SIG-M5 (cell line): ENCODE results near the gene CD24.
"Not testable (repeated sequence)": the region's sequence is repeated elsewhere in the genome, so short reads cannot be mapped to it uniquely, and the experiment has no call there.

Experiments used
- DNase-seq: peaks from one replicate; lab custom pipeline; 2025; lab: John Stamatoyannopoulos, UW

CD24 gene, protein sequence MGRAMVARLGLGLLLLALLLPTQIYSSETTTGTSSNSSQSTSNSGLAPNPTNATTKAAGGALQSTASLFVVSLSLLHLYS

GRCh38 chr6:106974336-106974998 lies at the start of gene CD24:
CD24 (minus strand) TSS chr6:106974729; CDS start chr6:106974646, 83 bp downstream.
- no peak for DNase-seq

DNA sequence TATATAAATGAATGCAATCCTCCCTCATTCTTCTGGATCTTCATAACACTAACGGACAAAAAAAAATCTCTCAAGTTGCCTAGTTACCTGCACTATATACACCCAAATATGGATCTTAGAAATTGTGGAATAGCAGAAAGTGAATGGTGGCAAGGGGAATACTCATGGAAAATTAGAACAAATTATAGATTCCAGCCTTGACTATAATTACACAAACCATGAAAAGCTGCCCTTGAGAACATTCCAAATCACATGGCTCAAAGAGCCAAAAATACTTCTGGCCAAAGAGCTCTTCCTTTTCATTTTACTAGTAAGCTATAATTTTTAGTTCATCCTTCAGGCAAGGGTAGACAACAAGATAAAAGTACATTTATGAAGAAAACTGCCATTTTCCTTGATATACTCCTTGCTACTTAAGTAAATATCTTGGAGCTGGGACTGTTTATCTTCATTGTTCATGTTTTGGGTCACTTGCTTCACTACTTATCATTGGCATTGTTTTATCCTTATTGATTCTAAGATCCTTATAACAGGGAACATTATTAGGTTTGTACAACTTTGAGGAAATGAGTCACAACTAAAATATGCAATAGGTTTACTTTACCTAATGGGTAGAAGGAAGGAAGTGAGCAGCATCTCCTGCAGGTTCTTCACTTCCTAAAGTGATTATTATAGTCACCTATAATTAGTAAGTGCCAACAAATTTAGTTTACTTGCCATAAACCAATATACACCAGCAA lies 47.1 kb upstream of the CD24 start:
- no peak for DNase-seq

DNA sequence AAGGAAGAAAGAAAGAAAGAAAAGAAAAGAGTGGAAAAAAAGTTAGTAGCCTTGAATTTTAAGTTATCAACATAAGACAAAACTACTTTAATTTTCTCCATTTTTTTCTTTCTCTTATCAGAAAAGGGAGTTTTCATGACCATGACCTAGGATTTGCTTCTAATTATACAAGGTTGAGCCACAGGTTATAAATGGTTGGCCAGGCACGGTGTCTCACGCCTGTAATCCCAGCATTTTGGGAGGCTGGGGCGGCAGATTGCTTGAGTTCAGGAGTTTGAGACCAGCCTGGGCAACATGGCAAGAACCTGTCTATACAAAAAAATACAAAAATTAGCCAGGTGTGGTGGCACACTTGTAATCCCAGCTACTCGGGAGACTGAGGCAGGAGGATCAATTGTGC lies 45.7 kb upstream of the CD24 start:
- no peak for DNase-seq

- DNase-seq, result not testable (repeated sequence)
Measured at GRCh38 chr6:107019628-107020027, 45.1 kb upstream of the CD24 start.

- DNase-seq, result no peak
Measured at GRCh38 chr6:107019047-107019446, 44.5 kb upstream of the CD24 start.

DNA sequence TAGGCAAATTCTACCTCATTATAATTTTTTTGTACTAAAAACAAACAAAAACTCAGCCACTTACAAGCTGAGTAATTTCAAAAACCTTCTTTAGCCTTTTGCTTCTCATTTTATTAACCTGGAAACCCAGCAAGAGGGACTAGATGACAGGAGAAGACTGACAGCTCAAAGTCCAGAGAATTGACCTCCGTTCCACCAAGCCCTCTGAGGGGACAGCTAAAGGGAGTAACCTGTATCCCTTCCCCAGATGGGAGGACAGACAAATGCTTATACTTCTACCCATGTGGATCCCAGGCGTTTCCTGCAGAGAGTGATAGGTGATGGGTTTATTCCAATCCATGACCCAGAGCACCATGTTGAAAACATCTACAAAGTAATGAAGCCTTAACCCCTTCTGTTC lies 35.0 kb upstream of the CD24 start:
- no peak for DNase-seq

DNA sequence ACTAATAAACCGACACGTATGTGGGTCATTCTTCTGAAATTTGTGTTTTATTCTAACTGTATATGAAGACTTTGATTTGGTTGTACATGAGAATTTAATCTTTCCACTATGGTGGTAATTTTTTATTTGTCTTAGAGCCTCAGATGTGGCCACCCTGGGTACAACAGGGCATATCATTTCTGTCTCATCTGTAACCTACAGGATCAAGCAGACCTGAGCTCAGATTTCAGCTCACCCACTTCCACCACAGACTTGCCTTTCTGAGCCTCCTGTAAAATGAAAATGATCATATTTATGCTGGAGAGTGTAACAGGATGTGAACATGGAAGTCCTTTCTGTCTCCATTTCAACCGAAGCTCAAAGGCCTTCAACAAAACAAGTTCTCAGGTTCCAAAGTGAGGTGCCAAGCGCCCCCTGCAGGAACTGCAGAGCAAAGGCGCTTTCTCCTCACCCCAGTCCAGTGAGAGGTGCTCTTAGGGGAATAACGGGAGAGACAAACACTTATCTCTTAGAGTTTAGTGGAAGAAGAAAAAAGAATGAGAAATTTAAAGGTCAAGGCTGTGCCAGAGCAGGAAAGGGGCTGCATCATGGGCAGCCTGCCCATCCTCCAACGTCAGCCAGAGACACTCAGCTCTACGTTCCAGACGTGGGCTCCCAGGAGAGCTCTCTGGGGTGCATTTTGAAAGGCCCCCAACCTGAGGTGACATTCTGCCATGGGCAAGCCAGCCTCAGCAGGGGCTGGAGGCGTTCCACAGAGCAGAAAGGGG lies 23.0 kb upstream of the CD24 start:
- DNase-seq, result no peak

DNA sequence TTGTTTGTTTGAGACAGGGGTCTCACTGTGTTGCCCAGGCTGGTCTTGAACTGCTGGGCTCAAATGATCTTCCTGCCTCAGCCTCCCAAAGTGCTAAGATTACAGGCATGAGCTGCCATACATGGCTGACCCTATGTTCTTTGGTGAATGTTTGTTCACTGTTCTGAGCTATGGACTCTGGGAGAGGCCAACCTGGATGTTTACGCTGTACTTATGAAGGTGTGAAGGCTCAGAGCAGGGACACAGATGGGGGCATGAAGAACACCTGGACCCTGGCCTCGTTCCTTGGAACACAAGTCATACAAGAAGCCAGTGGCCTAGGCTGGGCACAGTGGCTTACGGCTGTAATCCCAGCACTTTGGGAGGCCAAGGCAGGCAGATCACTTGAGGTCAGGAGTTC lies 21.1 kb upstream of the CD24 start:
- no peak for DNase-seq

DNA sequence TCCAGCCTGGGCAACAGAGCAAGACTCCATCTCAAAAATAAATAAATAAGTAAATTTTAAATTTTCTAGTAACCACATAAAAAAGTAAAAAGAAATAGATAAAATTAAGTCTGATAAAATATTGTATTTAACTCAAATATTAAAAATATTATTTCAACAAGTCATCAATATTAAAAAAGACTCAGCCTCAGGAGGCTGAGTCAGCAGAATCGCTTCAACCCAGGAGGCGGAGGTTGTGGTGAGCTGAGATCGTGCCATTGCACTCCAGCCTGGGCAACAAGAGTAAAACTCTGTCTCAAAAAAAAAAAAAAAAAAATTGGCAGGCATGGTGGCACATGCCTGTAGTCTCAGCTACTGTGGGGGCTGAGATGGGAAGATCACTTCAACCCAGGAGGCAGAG lies 15.2 kb upstream of the CD24 start:
- DNase-seq, result not testable (repeated sequence)

- DNase-seq, result no peak
Measured at GRCh38 chr6:106988664-106989063, 14.1 kb upstream of the CD24 start.

DNA sequence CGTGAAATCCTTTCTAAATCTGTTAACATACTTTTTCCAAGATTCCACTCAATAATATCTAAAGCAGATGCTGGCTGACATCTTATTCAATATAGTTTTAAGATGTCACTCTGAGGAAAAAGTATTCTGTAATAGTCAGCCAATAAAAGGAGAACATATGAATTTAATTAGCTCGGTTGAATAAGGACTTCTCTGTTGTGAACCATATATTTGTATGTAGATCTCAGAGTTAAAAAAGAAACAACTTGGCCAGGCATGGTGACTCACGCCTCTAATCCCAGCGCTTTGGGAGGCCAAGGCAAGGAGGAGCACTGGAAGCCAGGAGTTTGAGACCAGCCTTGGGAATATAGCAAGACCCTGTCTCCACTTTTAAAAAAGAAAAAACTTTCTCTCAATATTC lies 7.4 kb upstream of the CD24 start:
- DNase-seq, result no peak

DNA sequence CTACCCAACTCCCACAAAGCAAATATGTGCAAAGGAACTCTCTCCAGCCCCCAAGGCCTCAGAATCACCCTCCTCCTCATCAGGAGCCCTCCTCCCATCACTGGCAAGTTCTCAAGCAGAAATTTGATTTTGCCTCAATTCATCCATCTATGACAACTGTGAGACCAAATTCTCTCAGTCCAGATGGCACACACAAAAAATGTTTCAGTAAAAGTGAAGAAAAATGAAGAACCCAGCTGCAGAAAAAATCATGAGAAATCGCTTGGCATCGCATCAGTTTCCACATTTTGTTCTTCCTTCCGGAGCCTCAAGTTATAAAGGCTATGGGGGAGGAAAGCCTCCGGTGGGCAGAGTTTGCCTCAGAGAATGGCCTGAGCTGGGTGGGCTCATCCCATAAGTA lies 6.4 kb upstream of the CD24 start:
- DNase-seq, result no peak

GRCh38 chr6:106979435-106979884 lies 4.9 kb upstream of the CD24 start:
- no peak for DNase-seq

DNA sequence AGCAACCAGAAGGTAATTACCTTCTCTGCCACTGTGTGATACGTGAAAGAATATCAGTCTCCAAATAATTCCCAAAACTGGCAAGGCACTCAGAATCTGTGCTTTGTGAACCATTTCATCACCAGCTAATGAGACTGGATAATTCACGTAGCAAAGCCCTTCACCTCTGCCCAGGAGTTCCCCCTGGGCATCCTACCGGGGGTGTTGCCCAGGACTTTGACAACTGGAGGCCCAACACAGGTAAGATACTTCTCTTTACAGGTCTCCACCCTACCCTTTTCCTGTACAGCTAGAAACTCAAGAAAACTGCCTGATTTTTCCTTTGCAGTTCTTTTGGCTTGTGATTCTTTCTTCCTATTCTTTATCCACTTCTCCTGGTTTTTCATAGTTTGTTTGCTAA lies 2.7 kb upstream of the CD24 start:
- DNase-seq, result no peak

DNA sequence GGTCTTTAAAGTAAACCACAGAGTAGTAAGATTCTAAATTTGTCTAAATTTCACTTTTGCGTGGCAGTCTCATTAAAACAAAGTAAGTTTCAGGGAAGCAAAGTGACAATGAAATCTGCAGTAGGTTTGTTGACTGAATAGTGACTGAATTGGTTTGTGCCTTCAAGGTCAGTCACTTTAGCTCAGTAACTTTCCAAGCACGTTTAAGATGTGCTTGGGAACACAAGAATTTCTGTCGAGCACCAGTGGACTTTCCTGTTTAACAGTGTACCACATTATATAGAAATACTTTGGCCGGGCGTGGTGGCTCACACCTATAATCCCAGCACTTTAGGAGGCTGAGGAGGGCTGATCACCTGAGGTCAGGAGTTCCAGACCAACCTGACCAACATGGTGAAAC lies 1.7 kb upstream of the CD24 start:
- no peak for DNase-seq

- no peak for DNase-seq
Measured at GRCh38 chr6:106975738-106976064, 1.2 kb upstream of the CD24 start.

- no peak for DNase-seq
Measured at GRCh38 chr6:106974999-106975737, 639 bp upstream of the CD24 start.

- no peak for DNase-seq
Measured at GRCh38 chr6:106973836-106974335, 643 bp downstream of the CD24 start.

DNA sequence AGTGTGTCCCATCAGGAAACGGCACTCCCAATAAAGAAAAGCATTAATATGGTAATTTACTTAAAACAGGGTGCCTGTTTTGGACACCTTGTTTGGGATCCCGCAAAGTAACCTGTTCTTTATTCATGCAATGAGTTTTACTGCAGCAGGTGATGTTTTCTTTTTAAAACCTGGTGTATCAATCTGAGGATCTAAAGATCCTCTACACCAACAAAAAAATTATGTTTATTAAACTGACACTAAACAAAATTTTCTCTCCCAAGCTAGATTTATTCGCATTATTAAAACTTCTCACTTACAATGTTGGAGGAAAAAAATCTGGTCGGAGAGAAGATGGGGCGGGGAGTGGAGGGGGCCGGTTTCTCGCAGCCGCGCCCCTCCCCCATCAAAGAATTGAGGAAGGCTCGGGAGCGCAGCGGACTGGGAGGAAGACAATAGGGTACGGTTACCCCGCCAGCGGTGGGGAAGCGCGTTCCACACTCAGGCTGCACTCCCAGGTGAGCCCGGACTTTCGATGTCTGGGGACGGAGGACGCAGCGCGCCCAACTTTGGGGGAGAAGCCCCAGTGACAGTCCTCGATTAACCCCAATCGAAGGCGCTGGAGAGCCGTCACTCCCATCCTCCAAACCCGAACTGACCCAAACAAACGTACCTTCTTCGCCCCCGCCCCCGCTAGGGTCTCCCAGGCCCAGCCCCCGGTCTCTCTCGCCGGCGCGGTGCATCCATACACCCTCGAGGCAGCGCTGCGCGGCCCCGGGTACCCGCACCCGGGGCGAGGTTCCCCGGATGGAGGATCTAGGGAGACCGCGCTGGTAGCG lies 1.3 kb downstream of the CD24 start:
- no peak for DNase-seq

DNA sequence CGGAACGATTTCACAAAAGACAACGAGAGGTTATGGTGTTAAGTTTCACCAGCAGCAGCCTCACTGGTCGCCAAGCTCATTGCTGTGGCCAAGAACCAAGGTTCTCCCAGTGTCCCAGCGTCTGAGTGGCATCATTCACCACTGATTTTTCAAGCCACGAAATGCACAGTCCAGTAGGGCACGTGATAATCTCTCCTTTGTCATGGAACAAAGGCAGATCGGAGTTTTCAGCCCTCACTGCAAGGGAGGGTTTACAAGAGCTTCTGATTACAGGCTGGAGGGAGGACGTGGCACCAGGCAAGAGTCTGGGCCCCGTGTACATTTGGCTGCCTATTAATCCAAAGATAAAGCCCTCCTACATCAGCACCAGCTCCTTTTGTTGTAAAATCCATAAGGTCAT lies 2.0 kb downstream of the CD24 start:
- no peak for DNase-seq

- DNase-seq, result not testable (repeated sequence)
Measured at GRCh38 chr6:106970769-106971168, 3.8 kb downstream of the CD24 start.
